WTC11 (cell line): ENCODE data around the gene LRRC23. TPM values are rescaled to one million over a fixed set of nuclear protein-coding genes. Genes with fewer than 3 reads are reported as not detected.

Experiments
- ATAC-seq: fragments of 200-7000 bp; cut with Tn5 transposase; 2 replicates; pipeline ENCODE4 v1.10.0; 2021; ENCODE audit warnings: mild to moderate bottlenecking, moderate library complexity
- CTCF ChIA-PET: fragments of 300-600 bp; sonication (Branson Sonifier 250); formaldehyde crosslinking; loops from one replicate; lab custom pipeline; 2021; ENCODE audit warnings: antibody characterized with exemption; lab: Charles Lee
- POLR2A ChIA-PET: fragments of 350-600 bp; sonication (Branson Sonifier 250); formaldehyde crosslinking; loops from one replicate; lab custom pipeline; 2021; ENCODE audit warnings: antibody characterized with exemption; lab: Charles Lee
- DNase-seq: peaks from one replicate; pipeline ENCODE4 v3.0.0; 2021; ENCODE audit warnings: low spot score
- H3K27ac Mint-ChIP-seq: 2 replicates; pipeline ENCODE4 v1.8.0; 2021; ENCODE audit warnings: mixed read lengths
- H3K27me3 Mint-ChIP-seq: 2 replicates; pipeline ENCODE4 v1.8.0; 2021; ENCODE audit warnings: low read depth, mild to moderate bottlenecking, moderate library complexity, mixed read lengths
- H3K36me3 Mint-ChIP-seq: 2 replicates; pipeline ENCODE4 v1.8.0; 2021; ENCODE audit warnings: mixed read lengths
- H3K4me1 Mint-ChIP-seq: 2 replicates; pipeline ENCODE4 v1.8.0; 2022; ENCODE audit warnings: mixed read lengths
- H3K4me3 Mint-ChIP-seq: 2 replicates; pipeline ENCODE4 v1.8.0; 2021; ENCODE audit warnings: mild to moderate bottlenecking, moderate library complexity, mixed read lengths
- H3K9me3 Mint-ChIP-seq: 2 replicates; pipeline ENCODE4 v1.8.0; 2021; ENCODE audit warnings: mixed read lengths
- CREB1 ChIP-seq: sonication (generic); formaldehyde crosslinking; IDR thresholded peaks from 2 replicates; pipeline ENCODE4 v1.8.0; 2023; ENCODE audit warnings: mild to moderate bottlenecking, missing genetic modification reagents
- E2F1 ChIP-seq: sonication (generic); formaldehyde crosslinking; IDR thresholded peaks from 2 replicates; pipeline ENCODE4 v1.8.0; 2022; ENCODE audit warnings: mild to moderate bottlenecking, missing genetic modification reagents
- EMX1 ChIP-seq: fragments of 250-450 bp; sonication (Bioruptor Pico); IDR thresholded peaks from 2 replicates; pipeline ENCODE4 v1.8.0; 2021; ENCODE audit warnings: mild to moderate bottlenecking
- ESRRA ChIP-seq: sonication (generic); formaldehyde crosslinking; IDR thresholded peaks from 2 replicates; pipeline ENCODE4 v1.8.1; 2022; ENCODE audit warnings: mild to moderate bottlenecking, missing genetic modification reagents, borderline replicate concordance
- FOXP1 ChIP-seq: sonication (generic); formaldehyde crosslinking; IDR thresholded peaks from 2 replicates; pipeline ENCODE4 v1.8.0; 2022; ENCODE audit warnings: missing genetic modification reagents, mild to moderate bottlenecking, moderate library complexity, borderline replicate concordance
- FOXP4 ChIP-seq: sonication (generic); formaldehyde crosslinking; IDR thresholded peaks from 2 replicates; pipeline ENCODE4 v1.8.0; 2022; ENCODE audit warnings: mild to moderate bottlenecking, missing genetic modification reagents
- KAT7 ChIP-seq: sonication (generic); formaldehyde crosslinking; IDR thresholded peaks from 2 replicates; pipeline ENCODE4 v1.8.1; 2023; ENCODE audit warnings: missing genetic modification reagents, mild to moderate bottlenecking, borderline replicate concordance
- NR2C2 ChIP-seq: sonication (generic); formaldehyde crosslinking; IDR thresholded peaks from 2 replicates; pipeline ENCODE4 v1.8.0; 2022; ENCODE audit warnings: mild to moderate bottlenecking, missing genetic modification reagents
- STAT6 ChIP-seq: sonication (generic); formaldehyde crosslinking; conservative IDR thresholded peaks from 2 replicates; pipeline ENCODE4 v1.8.1; 2023; ENCODE audit warnings: mild to moderate bottlenecking, low read depth, missing genetic modification reagents, moderate library complexity
- TCF7 ChIP-seq: sonication (generic); formaldehyde crosslinking; IDR thresholded peaks from 2 replicates; pipeline ENCODE4 v1.8.0; 2022; ENCODE audit warnings: mild to moderate bottlenecking, low read depth, missing genetic modification reagents, moderate library complexity
- TP53 ChIP-seq: sonication (generic); formaldehyde crosslinking; IDR thresholded peaks from 2 replicates; pipeline ENCODE4 v1.8.1; 2023; ENCODE audit warnings: mild to moderate bottlenecking, missing genetic modification reagents
- ZBTB43 ChIP-seq: sonication (generic); formaldehyde crosslinking; IDR thresholded peaks from 2 replicates; pipeline ENCODE4 v1.8.1; 2023; ENCODE audit warnings: mild to moderate bottlenecking, missing genetic modification reagents
- ZNF232 ChIP-seq: sonication (generic); formaldehyde crosslinking; IDR thresholded peaks from 2 replicates; pipeline ENCODE4 v1.8.0; 2022; ENCODE audit warnings: mild to moderate bottlenecking, missing genetic modification reagents
- ZNF396 ChIP-seq: fragments of 250-450 bp; sonication (Bioruptor Pico); IDR thresholded peaks from 2 replicates; pipeline ENCODE4 v1.8.0; 2021; ENCODE audit warnings: mild to moderate bottlenecking, moderate library complexity, borderline replicate concordance
- ZNF416 ChIP-seq: fragments of 250-450 bp; sonication (Bioruptor Pico); IDR thresholded peaks from 2 replicates; pipeline ENCODE4 v1.9.0; 2021; ENCODE audit warnings: mild to moderate bottlenecking, inconsistent platforms
- ZNF423 ChIP-seq: fragments of 250-450 bp; sonication (Bioruptor Pico); IDR thresholded peaks from 2 replicates; pipeline ENCODE4 v2.1.2; 2022; ENCODE audit warnings: mild to moderate bottlenecking, moderate library complexity
- ZNF425 ChIP-seq: fragments of 250-450 bp; sonication (Bioruptor Pico); conservative IDR thresholded peaks from 2 replicates; pipeline ENCODE4 v1.9.0; 2021; ENCODE audit warnings: mild to moderate bottlenecking
- ZNF532 ChIP-seq: fragments of 250-450 bp; sonication (Bioruptor Pico); IDR thresholded peaks from 2 replicates; pipeline ENCODE4 v1.9.0; 2021; ENCODE audit warnings: mild to moderate bottlenecking, borderline replicate concordance
- total RNA-seq: library from RNA; stranded (reverse); gene quantifications from 3 replicates; pipeline ENCODE4 v1.2.3, GENCODE V29; 2021

The LRRC23 gene
- total RNA-seq, 1 experiment from 2014 or later = 3.1 TPM

GRCh38 chr12:6959058-6959804, 54.6 kb downstream of the LRRC23 start (continued):
- no peak for TF ChIP-seq E2F1 (CRISPR knock-in tag)
- no peak for TF ChIP-seq TP53
- TF ChIP-seq KAT7 (CRISPR knock-in tag) = no peak
- no peak for TF ChIP-seq CREB1 (CRISPR knock-in tag)
- no peak for TF ChIP-seq ESRRA (CRISPR knock-in tag)
- TF ChIP-seq ZBTB43 (CRISPR knock-in tag) = no peak
- TF ChIP-seq ZNF532 (CRISPR knock-in tag) = no peak
- no peak for TF ChIP-seq ZNF232 (CRISPR knock-in tag)
- no peak for TF ChIP-seq NR2C2 (CRISPR knock-in tag)
- TF ChIP-seq FOXP4 = no peak

- Mint-ChIP-seq H3K27me3 (no peaks in the 10 kb centered on the region), H3K4me1 (peaks cover 43% of the 10 kb centered on the region), H3K4me3 (no peak overlapping the region), H3K36me3 (no peaks in the 10 kb centered on the region), H3K27ac (peak overlapping the region; percentile 33; the same call in 1 of the 2 replicates), H3K9me3 (no peaks in the 10 kb centered on the region)
- ATAC-seq = no peak
- ChIA-PET CTCF (interaction anchor here (0.6 to 9.7 kb wide), 10 partner anchors 7 to 230 kb away, joined by 3 to 296 read pairs (median 9); partner anchors contain the start of genes C12orf57, PEX5 and RNU7-1), POLR2A (interaction anchor here (0.6 to 6.6 kb wide), 4 partner anchors 14 to 120 kb away, joined by 4 to 167 read pairs (median 12); partner anchors contain the start of genes C12orf57 and RNU7-1)
- no peak for DNase-seq
- TF ChIP-seq FOXP1 = no peak
- TF ChIP-seq STAT6 (CRISPR knock-in tag) = no peak
- no peak for TF ChIP-seq EMX1 (CRISPR knock-in tag)
- TF ChIP-seq TCF7 (CRISPR knock-in tag) = no peak
- TF ChIP-seq ZNF423 (CRISPR knock-in tag) = no peak
- TF ChIP-seq ZNF396 (CRISPR knock-in tag) = no peak
- no peak for TF ChIP-seq KAT7 (CRISPR knock-in tag)
- no peak for TF ChIP-seq ZNF425
- TF ChIP-seq ZNF416 (CRISPR knock-in tag) = no peak
Measured at GRCh38 chr12:6959805-6960592, 55.4 kb downstream of the LRRC23 start.
